PC-9 (cell line): ENCODE results near the gene TMEM250. TPM values are rescaled to one million over a fixed set of nuclear protein-coding genes. Genes with fewer than 3 reads are reported as not detected.

ENCODE experiments used
- BruUV-seq: library from RNA; stranded (reverse); fragments of 400-500 nt; replicated peaks from 2 replicates; lab custom pipeline; 2021; lab: Mats Ljungman, UMichigan
- CTCF ChIA-PET: fragments of 300-600 bp; sonication (Branson Sonifier 250); formaldehyde crosslinking; loops from one replicate; lab custom pipeline; 2022; ENCODE audit warnings: antibody characterized with exemption; lab: Charles Lee
- POLR2A ChIA-PET: fragments of 300-600 bp; sonication (Branson Sonifier 250); formaldehyde crosslinking; loops from one replicate; lab custom pipeline; 2022; ENCODE audit warnings: antibody characterized with exemption; ENCODE audit not compliant: unreplicated experiment; lab: Charles Lee
- DNase-seq, 2 experiments: peaks; one replicate each; pipeline versions ENCODE4 v3.0.0 to v3.0.0-alpha.2; 2015 to 2022; ENCODE audit warnings: mixed read lengths in 1 of 2
- H2AFZ ChIP-seq: fragments of 200-600 bp; sonication (generic); 2 replicates; pipeline ENCODE4 v1.8.1; 2017; ENCODE audit warnings: antibody characterized with exemption
- H3F3A ChIP-seq: fragments of 200-600 bp; sonication (generic); 2 replicates; pipeline ENCODE4 v1.8.1; 2017; ENCODE audit warnings: antibody characterized with exemption, mild to moderate bottlenecking, low read depth; ENCODE audit not compliant: insufficient read depth
- H3K27ac ChIP-seq: fragments of 200-600 bp; sonication (generic); 2 replicates; pipeline ENCODE4 v1.6.1; 2016; ENCODE audit warnings: mixed run types
- H3K27me3 ChIP-seq: fragments of 200-600 bp; sonication (generic); 2 replicates; pipeline ENCODE4 v1.6.1; 2016; ENCODE audit warnings: low read depth, mixed run types; ENCODE audit not compliant: insufficient read depth
- H3K36me3 ChIP-seq: fragments of 200-600 bp; sonication (generic); 2 replicates; pipeline ENCODE4 v1.6.1; 2016; ENCODE audit warnings: low read depth, mixed run types
- H3K4me1 ChIP-seq: fragments of 200-600 bp; sonication (generic); replicated peaks from 2 replicates; pipeline ENCODE4 v1.6.1; 2016; ENCODE audit warnings: mixed run types; ENCODE audit not compliant: insufficient read depth
- H3K4me2 ChIP-seq: fragments of 200-600 bp; sonication (generic); 2 replicates; pipeline ENCODE4 v1.6.1; 2017; ENCODE audit warnings: mixed run types
- H3K4me3 ChIP-seq: fragments of 200-600 bp; sonication (generic); 2 replicates; pipeline ENCODE4 v1.6.1; 2016; ENCODE audit warnings: mixed run types
- H3K79me2 ChIP-seq: fragments of 200-600 bp; sonication (generic); 2 replicates; pipeline ENCODE4 v1.6.1; 2017; ENCODE audit warnings: low read depth, mixed run types
- H3K9me2 ChIP-seq: fragments of 200-600 bp; sonication (generic); 2 replicates; pipeline ENCODE4 v1.8.1; 2017; ENCODE audit warnings: mild to moderate bottlenecking; ENCODE audit not compliant: insufficient read depth
- H3K9me3 ChIP-seq: fragments of 200-600 bp; sonication (generic); 2 replicates; pipeline ENCODE4 v1.8.1; 2016; ENCODE audit warnings: low read depth; ENCODE audit not compliant: insufficient read depth
- H4K20me1 ChIP-seq: fragments of 200-600 bp; sonication (generic); 2 replicates; pipeline ENCODE4 v1.8.1; 2017; ENCODE audit not compliant: insufficient read depth
- CTCF ChIP-seq: fragments of 200-600 bp; sonication (generic); conservative IDR thresholded peaks from 2 replicates; pipeline ENCODE4 v1.6.1; 2017; ENCODE audit warnings: mixed run types, antibody characterized with exemption, mild to moderate bottlenecking, moderate library complexity
- EZH2 ChIP-seq: fragments of 200-600 bp; sonication (generic); IDR thresholded peaks from 2 replicates; pipeline ENCODE4 v1.8.0; 2017; ENCODE audit warnings: antibody characterized with exemption, low read depth
- intact Hi-C: fragments of 100-400 bp; cut with micrococcal nuclease; formaldehyde crosslinking; loops from one replicate; pipeline ENCODE4 v1.10.0; 2022; ENCODE audit not compliant: unreplicated experiment
- total RNA-seq: library from RNA; stranded (reverse); gene quantifications from 2 replicates; pipeline ENCODE4 v1.2.3, GENCODE V29; 2021

TMEM250 gene
- total RNA-seq, 1 experiment from 2014 or later: 73.8 TPM

GRCh38 chr9:136093995-136094881, 24.4 kb downstream of the TMEM250 start:
- intact Hi-C loops: loop anchor here (2.0 kb wide), 1 partner anchor 15 kb away; no protein-coding TSS in a partner anchor
- Histone ChIP-seq H3K36me3 (no peaks in the 10 kb centered on the region), H2AFZ (peak overlapping the region; percentile 71; the same call in 1 of the 2 replicates), H3K4me1 (peaks cover 22% of the 10 kb centered on the region), H4K20me1 (peaks cover 34% of the 10 kb centered on the region), H3K27me3 (no peaks in the 10 kb centered on the region), H3K4me2 (peak overlapping the region; percentile 90), H3K9me3 (no peaks in the 10 kb centered on the region), H3K4me3 (peak overlapping the region; percentile 88), H3K9me2 (no peaks in the 10 kb centered on the region), H3K79me2 (peaks cover 41% of the 10 kb centered on the region), H3F3A (peaks cover 22% of the 10 kb centered on the region; the same call in 1 of the 2 replicates), H3K27ac (no peak overlapping the region)
- CTCF ChIA-PET: interaction anchor here (0.6 to 1.6 kb wide), 2 partner anchors 24 to 28 kb away, joined by 3 to 7 read pairs; no protein-coding TSS in a partner anchor
- BruUV-seq: no TSS peak
- POLR2A ChIA-PET: no interaction called here
- TF ChIP-seq CTCF: no peak
- no peak for TF ChIP-seq EZH2
- DNase-seq: peak in 1 of 2 experiments; percentile 76

GRCh38 chr9:136093346-136093986, 25.2 kb downstream of the TMEM250 start:
- ChIA-PET CTCF (no interaction called here), POLR2A (no interaction called here)
- Histone ChIP-seq H3K79me2 (peaks cover 47% of the 10 kb centered on the region), H2AFZ (peak overlapping the region; percentile 71; the same call in 1 of the 2 replicates), H3K9me3 (no peaks in the 10 kb centered on the region), H4K20me1 (peaks cover 37% of the 10 kb centered on the region), H3K4me2 (peak overlapping the region; percentile 90), H3K27me3 (no peaks in the 10 kb centered on the region), H3F3A (peaks cover 22% of the 10 kb centered on the region; the same call in 1 of the 2 replicates), H3K4me3 (peak overlapping the region; percentile 88), H3K4me1 (peaks cover 22% of the 10 kb centered on the region), H3K27ac (no peak overlapping the region), H3K36me3 (no peaks in the 10 kb centered on the region), H3K9me2 (no peaks in the 10 kb centered on the region)
- intact Hi-C loops: no loop called here
- TF ChIP-seq EZH2 (no peak), CTCF (no peak)
- TSS peak; percentile 37 for BruUV-seq
- DNase-seq: peak in 1 of 2 experiments; percentile 66

- TF ChIP-seq CTCF: no peak
- TF ChIP-seq EZH2: no peak
- no TSS peak for BruUV-seq
- Histone ChIP-seq H3K4me3 (no peak overlapping the region), H3K9me2 (no peaks in the 10 kb centered on the region), H3K27ac (no peak overlapping the region), H2AFZ (no peak overlapping the region), H4K20me1 (peaks cover 41% of the 10 kb centered on the region), H3F3A (peaks cover 22% of the 10 kb centered on the region; the same call in 1 of the 2 replicates), H3K4me2 (peak overlapping the region; percentile 90; the same call in 1 of the 2 replicates), H3K4me1 (peaks cover 22% of the 10 kb centered on the region), H3K27me3 (no peaks in the 10 kb centered on the region), H3K9me3 (no peaks in the 10 kb centered on the region), H3K79me2 (peaks cover 47% of the 10 kb centered on the region), H3K36me3 (no peaks in the 10 kb centered on the region)
- POLR2A ChIA-PET: no interaction called here
- intact Hi-C loops: no loop called here
- CTCF ChIA-PET: no interaction called here
- no peak for DNase-seq
Observed at GRCh38 chr9:136092741-136093140, 25.9 kb downstream of the TMEM250 start.
